Effector CD4-positive, alpha-beta T cell (primary cell): ENCODE results near the gene TSHZ2.

Source experiments
- DNase-seq: peaks from one replicate; pipeline ENCODE4 v3.0.0-alpha.2; 2020

Gene TSHZ2

GRCh38 chr20:53216478-53216855, 244.3 kb downstream of the TSHZ2 start:
- no peak for DNase-seq

- DNase-seq = peak; percentile 77
These were observed 244.9 kb downstream of the TSHZ2 start for GRCh38 chr20:53216856-53217576.

- no peak for DNase-seq
These were observed 248.5 kb downstream of the TSHZ2 start for GRCh38 chr20:53220482-53221307.

GRCh38 chr20:53221731-53222130, 249.6 kb downstream of the TSHZ2 start:
- DNase-seq = no peak

GRCh38 chr20:53222416-53222815, 250.3 kb downstream of the TSHZ2 start:
- DNase-seq = no peak

- DNase-seq = no peak
These were observed 250.8 kb downstream of the TSHZ2 start for GRCh38 chr20:53222932-53223331.

- DNase-seq = no peak
These were observed 251.5 kb downstream of the TSHZ2 start for GRCh38 chr20:53223626-53224172.

- DNase-seq = no peak
These were observed 252.7 kb downstream of the TSHZ2 start for GRCh38 chr20:53224851-53225250.

- no peak for DNase-seq
These were observed 254.7 kb downstream of the TSHZ2 start for GRCh38 chr20:53226826-53227225.

- no peak for DNase-seq
These were observed 255.4 kb downstream of the TSHZ2 start for GRCh38 chr20:53227523-53227922.

GRCh38 chr20:53231061-53231460, 258.9 kb downstream of the TSHZ2 start:
- DNase-seq = no peak

- DNase-seq = no peak
These were observed 265.3 kb downstream of the TSHZ2 start for GRCh38 chr20:53237461-53237860.

GRCh38 chr20:53238121-53238660, 266.0 kb downstream of the TSHZ2 start:
- DNase-seq = no peak

GRCh38 chr20:53243152-53243551, 271.0 kb downstream of the TSHZ2 start:
- no peak for DNase-seq

GRCh38 chr20:53244711-53245110, 272.6 kb downstream of the TSHZ2 start:
- DNase-seq = no peak

GRCh38 chr20:53245574-53245973, 273.4 kb downstream of the TSHZ2 start:
- DNase-seq = no peak

- no peak for DNase-seq
These were observed 275.4 kb downstream of the TSHZ2 start for GRCh38 chr20:53247468-53248103.

- DNase-seq = no peak
These were observed 278.3 kb downstream of the TSHZ2 start for GRCh38 chr20:53250456-53250855.

- DNase-seq = no peak
These were observed 279.8 kb downstream of the TSHZ2 start for GRCh38 chr20:53252002-53252401.

GRCh38 chr20:53253668-53254067, 281.5 kb downstream of the TSHZ2 start:
- no peak for DNase-seq

- no peak for DNase-seq
These were observed 283.0 kb downstream of the TSHZ2 start for GRCh38 chr20:53255102-53255710.

GRCh38 chr20:53258741-53259140, 286.6 kb downstream of the TSHZ2 start:
- DNase-seq = no peak

GRCh38 chr20:53260168-53260567, 288.0 kb downstream of the TSHZ2 start:
- DNase-seq = no peak
